Pulmonary artery endothelial cell (primary cell): ENCODE data around the gene FAM83D. TPM values are rescaled to one million over a fixed set of nuclear protein-coding genes. Genes with fewer than 3 reads are reported as not detected.
"Not testable (repeated sequence)": the region's sequence is repeated elsewhere in the genome, so short reads cannot be mapped to it uniquely, and the experiment has no call there.

Source experiments
- DNase-seq: peaks from one replicate; pipeline ENCODE4 v3.0.0-alpha.2; 2011; ENCODE audit warnings: low read depth, low spot score
- total RNA-seq: library from RNA; depleted of rRNA; stranded (reverse); fragments of >200 nt; gene quantifications from 2 replicates; pipeline ENCODE4 v1.2.3, GENCODE V29; 2014

FAM83D gene
- total RNA-seq, 1 donor from 2014 or later, result 19.3 TPM

DNA sequence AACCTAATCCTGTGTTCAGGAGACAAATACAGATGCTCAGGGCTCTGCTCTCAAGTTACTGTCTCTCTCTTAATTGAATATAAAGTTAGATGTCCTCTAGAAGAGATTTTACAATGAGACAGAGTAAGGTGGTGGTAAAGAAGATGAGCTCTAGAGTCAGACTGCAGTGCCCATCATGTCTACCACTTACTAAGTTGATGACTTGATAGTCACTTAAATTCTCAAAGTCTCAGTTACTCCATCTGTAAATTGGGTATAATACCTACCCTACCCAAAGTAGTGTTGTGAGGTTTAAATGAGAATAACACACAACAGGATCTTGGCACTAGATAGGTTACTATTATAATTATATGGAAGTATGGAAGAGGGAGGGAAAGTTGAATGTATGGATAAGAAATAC lies 37.5 kb downstream of the FAM83D start:
- DNase-seq, result no peak

DNA sequence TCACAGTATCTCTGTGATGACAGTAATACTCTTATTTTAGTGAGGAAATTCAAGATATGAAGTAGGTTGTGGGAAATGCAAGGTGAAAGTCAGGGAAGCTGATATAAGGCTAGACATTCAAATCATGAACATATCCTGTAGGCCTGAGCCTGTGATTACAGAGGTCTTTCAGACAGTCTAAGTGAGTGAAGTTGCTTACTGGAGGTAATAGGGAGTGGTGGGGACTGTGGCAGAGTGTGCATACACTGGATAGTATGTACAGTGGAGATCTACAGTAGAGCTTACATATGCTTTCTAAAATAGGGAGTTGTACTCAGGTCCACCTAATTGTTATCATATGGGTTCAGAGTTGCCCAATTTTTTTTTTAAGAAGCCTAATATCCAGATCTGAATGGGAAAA lies 39.0 kb downstream of the FAM83D start:
- no peak for DNase-seq

DNA sequence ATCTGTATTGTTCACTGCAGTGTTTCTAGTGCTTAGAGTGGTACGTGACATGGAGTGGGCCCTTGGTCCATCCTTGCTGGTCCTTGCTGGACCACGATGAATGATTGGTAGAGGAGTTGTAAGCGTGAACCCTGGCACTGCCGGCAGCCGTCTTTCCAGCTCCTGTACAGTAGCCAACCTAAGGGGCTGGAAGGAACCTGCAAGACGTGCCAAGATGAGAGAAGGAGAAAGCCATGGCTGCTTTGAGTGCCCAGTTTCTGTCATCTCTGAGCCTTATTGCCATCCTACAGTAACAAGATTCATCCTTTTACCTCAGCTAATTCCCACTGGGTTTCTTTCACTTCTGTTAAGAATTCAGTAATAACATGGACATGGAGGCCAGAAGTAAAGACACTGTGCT lies 41.9 kb downstream of the FAM83D start:
- no peak for DNase-seq

DNA sequence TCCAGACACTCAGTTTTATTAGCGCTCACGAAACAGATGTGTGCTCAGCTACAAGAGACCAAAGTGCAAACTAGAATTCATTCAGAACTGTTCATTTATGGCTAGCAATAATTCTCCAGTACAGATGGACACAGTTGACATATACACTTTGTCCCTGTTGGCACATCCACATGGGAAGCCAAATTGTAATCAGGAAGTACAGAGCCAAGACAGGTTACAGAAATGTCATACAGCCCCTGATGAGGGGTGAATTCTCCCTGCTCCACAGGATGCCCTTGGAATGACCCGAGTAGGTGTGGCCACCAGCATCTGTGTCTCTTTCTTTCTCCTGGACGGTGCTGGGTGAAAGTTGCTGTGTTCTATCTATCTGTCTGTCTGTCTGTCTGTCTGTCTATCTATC lies 43.5 kb downstream of the FAM83D start:
- no peak for DNase-seq

DNA sequence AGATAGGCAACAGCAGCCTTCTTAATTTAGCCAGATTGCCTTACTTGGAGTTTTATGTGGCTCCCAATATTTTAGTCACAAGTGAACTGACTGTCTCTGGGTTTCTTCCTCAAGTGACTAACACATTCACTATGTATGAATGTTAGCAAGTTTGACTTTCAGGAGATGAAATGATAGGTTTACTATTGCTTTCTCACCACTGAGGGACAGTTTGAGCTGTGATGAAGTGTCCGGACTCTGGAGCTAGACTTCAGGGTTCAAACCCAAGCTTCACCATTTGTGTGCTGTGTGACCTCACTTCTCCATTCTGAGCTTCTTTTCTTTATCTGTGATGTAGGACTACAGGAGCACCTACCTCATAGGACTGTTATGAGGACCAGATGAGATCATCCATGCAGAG lies 44.1 kb downstream of the FAM83D start:
- no peak for DNase-seq

DNA sequence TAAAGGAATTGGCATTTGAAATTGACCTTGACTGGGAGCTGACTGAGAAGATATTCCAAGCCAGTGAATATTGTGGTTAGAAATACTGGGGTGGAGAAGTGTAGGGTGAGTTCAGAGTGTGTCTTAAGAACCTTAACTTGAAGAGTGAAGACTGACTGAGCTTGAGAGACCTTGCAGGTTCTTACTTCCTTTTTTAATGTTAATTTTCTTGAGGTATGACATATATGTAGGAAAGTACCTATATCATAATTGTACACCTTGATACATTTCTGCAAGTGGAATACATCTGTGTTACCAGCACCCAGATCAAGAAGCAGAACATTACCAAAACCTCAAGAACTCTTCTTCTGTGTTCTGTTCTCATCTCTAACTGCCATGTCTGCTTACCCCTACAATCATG lies 46.9 kb downstream of the FAM83D start:
- DNase-seq, result no peak

DNA sequence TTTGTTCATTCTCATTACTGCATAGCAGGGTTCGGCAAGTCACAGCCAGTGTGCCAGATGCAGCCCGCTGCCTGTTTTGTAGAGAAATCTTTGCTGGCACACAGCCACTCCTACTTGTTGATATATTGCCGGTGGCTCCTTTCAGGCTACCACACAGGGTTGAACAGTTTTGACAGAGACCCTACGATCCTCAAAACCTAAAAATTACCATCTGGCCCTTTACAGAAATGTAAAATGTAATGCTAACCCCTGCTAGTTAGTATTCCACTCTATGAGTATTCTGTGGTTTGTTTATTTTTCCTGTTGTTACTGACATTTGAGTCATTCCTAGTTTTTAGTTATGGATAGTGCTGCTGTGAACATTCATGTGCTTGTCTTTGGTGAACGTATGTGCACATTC lies 47.4 kb downstream of the FAM83D start:
- no peak for DNase-seq

DNA sequence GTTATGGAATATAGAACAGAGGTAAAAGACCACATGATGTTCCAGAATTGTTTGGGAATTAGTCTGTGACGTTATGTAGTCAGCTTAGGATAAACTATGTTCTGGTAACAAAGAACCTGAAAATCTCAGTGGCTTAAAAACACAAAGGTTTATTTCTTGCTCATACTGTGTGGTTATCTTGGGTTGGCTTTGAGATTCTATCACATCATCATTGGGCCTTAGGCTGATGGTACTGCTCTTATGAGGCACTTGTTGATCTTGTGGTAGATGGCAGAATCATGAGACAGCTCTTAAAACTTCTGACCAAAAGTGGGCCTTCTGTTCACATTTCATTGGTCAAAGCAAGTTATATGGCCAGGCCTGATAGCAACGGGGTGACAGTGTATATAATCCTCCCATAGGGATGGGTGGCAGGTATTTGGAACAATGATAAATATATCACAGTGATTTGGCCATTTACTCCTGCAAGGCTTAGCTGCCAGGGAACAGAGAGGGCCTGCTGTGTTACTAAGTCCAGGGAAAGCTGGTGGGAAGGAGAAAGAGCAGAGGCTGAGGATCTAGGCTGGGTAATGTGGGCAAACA lies 49.4 kb downstream of the FAM83D start:
- DNase-seq, result no peak

DNA sequence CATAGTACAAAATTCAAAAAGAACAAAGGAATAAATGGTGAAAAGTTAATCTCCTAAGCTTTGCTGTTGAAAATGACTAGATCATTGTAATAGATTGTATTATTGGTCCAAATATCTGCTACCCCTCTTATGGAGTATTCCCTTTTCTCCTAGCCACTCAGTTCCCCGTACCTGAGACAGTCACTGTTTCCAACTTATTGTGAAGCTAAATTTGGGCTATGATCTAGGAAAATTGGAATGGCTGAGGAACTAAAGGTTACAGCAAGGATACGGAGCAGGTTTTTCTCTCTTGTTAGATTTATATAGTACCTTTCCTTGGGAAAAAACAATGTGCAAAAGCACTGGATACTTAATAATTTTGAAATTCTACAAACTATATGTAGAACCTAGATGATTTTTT lies 53.2 kb downstream of the FAM83D start:
- no peak for DNase-seq

DNA sequence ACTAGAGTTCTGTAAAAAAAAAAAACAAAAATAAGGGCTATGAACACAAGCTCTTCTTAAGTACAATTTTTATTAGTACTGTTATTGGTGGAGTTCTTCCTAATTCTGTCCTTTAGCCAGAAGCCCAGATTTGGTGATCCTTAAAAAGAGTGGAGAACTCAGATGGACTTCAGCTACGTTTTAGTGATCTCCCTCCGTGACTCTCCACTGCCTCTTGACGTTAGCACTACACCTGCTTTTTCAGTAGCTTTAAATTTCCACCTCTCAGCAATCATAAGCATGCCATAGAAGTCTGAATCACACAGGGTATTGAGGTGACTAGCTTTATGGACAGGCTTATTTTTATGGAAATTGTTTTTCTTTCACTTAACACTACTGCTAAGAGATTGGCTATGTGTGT lies 53.6 kb downstream of the FAM83D start:
- no peak for DNase-seq

DNA sequence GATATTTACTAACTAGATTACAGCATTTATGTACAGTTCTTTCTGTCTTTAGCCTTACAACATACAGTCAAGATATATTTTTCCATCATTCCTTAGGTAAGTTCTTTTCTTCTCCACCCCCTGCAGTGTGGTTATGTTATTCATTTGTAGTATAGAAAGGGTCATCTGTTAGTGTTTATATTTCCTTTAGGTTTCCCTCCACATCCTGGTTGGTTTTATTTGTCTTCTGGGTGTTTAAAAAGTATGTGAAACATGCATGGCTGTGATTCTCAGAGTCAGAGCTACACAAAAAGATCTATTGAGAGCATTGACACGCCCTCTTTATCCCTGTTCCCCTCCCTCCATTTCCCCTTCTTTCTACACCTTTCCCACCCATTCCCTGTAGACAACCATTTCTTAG lies 56.1 kb downstream of the FAM83D start:
- DNase-seq, result no peak

DNA sequence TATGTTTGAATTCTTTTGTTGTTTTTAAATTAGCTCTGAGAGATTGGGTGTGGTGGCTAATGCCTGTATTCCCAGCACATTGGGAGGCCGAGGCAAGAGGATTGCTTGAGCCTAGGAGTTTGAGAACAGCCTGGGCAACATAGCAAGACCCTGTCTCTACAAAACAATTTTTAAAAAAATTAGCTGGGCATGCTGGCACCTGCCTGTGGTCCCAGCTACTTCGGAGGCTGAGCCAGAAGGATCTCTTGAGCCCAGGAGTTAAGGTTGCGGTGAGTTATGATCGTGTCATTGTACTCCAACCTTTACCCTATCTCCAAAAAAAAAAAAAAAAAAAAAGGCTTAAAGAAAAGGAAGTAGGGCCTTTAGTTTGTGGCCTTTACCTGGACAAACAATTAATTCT lies 58.8 kb downstream of the FAM83D start:
- DNase-seq, result no peak

DNA sequence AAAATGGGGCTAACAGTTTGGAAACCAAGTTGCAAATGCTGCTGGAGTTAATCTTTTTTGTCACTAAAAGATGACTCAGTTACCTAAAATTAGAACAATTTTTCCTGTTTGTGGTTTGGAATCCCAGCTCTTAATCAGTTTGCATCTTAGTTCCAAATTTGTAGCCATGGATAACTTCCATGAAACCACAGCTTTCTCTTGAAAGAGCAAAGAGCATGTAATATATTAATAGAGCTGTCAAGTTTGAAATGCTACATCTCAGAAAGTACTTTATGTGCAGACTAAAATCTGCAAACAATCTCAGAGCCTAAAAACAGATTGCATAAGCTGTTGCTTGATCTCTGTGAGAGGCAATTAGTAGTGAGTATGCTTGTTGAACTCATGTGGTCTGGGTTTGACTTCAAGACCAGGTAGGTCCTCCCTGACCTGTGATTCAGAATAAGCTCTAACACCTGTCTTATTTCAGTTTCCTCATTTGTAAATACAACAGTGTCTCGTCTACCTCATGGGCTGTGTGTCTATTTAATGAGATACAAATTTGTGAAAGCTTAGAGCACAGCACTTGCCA lies 59.5 kb downstream of the FAM83D start:
- DNase-seq, result no peak

DNA sequence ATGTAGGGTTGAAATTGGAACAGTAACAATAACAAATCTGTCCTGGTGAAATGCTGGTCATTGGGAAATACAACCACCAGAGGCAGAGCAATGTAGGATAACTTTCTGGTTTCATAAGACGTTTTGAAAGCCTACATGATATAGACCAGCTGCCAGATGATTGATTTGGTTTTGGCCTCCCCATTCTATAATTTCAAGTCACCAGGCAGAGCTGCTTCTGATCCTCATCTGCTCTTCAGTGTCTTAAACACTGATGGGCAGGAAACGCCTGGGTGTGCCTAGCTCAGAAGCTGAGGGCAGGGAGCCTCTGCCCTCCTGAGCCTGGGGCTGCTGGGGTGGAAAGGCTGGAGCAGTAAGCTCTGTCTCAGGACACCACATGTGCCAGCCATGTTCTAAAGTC lies 60.4 kb downstream of the FAM83D start:
- no peak for DNase-seq

DNA sequence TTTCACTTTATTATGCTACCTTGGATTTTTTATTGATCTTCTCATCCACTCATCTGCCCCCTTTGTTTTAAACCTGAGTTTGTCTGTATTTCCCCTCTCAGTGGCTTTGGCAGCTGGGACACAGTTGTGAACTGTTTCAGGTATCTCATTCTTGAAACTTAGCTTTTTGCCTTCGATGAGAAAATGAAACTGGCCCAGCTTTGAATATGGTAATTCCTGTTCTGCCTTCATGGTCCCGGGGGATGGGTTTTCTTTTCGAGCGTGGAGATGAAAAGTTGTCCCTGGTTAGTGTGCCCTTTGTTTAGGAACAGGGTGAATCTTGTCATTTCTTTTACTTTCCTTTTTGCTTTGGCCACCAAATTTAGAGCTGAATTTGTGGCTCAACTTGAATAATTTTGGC lies 61.6 kb downstream of the FAM83D start:
- DNase-seq, result no peak

DNA sequence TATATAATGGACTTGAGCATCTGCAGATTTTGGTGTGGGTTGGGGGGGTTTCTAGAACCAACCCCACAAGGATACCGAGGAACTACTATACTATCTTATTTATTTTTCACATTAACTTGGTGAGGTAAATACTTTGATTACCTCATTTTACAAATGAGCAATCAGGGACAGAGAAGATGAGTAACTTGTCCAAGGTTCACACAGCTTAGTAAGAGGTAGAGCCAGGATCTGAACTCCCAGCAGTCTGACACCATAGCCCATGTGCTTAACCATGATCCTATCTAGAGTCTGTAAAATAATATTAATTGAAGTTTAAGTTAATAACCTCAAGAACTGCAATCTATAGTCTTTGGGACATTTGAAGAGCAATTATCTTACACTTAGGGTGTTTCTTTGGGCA lies 64.5 kb downstream of the FAM83D start:
- DNase-seq, result no peak

DNA sequence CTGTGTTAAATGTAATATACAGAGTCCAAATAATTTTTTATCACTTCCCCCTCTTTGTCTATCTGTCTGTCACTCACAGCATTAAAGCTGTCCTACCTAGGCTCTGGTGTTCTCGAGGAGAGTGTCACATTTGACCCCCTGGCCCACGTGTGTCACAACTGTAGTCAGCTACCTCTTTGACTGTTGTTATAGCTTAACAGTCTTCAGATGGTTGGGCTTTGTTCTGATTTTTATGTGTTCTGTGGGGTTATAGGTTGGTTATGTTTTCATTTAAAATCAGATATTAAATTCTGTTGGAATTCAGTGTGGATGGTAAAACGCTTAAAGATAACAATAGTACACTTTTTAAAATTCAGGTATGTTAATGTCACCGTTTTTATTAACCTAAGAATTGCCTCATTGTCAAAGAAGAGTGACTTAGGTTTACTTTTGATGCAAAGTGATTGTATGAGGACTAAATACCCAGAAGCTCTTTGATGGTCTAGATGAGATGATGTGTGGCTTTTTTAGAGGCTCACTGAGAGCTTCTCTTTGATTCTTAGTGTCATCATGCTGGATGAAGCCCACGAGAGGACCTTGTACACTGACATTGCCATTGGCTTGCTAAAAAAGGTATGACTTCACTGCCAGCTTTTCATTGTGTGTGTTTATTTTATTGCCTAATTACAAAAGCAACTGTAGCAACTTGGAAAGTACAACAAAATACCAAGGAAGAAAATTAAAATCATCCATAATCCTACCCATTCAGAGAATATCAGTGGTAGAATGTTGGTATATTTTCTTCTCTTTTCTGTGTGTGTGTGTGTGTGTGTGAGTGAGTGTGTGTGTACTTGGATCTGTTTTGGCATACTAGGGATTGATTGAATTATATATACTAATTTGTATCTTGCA lies 65.8 kb downstream of the FAM83D start:
- DNase-seq, result no peak

DNA sequence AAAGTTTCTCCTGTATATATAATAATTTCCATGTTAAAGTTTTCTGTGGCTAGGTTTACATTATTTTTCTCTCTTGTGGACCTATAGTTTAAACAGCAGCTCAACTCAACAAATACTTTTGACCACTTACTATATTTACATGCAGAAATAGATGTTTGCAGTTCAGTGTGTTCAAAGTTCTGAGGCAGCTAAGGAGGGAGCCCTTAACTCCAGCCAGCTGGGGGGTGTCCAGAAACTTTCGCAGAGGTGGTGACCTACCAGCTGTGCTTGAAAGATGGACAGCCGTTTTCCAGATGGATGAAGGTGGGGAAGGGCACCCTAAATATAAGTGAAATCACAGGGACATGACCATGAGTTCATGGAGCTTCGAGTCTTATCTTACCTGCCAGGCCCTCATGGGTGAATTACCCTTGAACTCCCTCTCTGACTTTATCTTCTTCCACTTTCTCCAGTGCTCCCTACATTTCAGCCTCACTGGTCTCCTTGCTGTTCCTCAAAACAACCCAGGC lies 69.4 kb downstream of the FAM83D start:
- DNase-seq, result no peak

DNA sequence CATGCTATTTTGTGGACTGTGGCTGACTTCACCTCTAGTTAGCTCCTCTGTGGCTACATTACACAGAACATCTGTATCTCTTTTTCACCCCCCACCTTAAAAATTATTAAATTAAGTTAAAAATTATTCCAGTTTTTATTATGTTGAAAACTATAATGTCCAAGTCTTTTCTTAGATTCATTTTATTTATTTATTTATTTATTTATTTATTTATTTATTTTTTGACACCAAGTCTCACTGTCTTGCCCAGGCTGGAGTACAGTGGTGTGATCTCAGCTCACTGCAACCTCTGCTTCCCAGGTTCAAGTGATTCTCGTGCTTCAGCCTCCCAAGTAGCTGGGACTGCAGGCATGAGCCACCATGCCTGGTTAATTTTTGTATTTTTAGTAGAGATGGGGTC lies 70.6 kb downstream of the FAM83D start:
- not testable (repeated sequence) for DNase-seq

DNA sequence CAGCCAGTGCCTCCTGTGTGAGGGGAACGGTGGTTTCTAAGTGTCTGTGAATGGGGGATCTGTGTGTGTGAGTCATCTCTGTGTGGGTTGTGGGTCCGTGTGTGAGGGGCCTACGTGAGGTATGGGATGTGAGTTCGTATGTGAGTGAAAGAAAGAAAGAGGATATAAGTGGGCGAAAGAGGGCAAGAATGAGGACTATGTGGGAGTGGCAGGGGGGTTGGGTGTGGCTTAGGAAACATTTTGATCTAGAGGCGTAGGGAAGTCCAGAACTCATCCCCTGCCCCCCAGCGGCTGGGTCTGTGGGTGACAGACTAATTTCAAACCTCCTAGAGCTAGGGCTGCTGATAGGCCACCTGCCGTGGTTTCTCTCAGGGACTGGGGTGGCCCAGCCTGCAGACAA lies 71.4 kb downstream of the FAM83D start:
- DNase-seq, result no peak

DNA sequence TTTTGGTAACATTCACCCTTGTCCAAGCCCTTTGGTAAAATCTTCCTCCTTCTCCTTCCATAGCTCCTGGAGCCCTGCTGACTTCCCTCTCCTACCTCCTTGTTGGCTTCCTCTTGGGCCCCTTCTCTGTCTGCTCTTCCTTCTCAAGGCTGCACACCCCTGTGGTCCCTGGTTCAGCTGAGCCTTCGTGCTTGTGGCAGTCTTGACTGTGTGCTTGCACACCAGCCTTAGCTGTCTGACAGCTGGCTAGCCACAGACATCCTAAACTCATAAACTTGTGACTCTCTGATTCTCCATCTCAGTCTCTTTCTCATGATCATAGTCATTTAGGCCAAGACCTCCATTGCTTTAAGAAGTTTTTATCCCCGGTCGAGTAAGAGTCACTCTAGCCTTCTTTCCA lies 73.0 kb downstream of the FAM83D start:
- no peak for DNase-seq

DNA sequence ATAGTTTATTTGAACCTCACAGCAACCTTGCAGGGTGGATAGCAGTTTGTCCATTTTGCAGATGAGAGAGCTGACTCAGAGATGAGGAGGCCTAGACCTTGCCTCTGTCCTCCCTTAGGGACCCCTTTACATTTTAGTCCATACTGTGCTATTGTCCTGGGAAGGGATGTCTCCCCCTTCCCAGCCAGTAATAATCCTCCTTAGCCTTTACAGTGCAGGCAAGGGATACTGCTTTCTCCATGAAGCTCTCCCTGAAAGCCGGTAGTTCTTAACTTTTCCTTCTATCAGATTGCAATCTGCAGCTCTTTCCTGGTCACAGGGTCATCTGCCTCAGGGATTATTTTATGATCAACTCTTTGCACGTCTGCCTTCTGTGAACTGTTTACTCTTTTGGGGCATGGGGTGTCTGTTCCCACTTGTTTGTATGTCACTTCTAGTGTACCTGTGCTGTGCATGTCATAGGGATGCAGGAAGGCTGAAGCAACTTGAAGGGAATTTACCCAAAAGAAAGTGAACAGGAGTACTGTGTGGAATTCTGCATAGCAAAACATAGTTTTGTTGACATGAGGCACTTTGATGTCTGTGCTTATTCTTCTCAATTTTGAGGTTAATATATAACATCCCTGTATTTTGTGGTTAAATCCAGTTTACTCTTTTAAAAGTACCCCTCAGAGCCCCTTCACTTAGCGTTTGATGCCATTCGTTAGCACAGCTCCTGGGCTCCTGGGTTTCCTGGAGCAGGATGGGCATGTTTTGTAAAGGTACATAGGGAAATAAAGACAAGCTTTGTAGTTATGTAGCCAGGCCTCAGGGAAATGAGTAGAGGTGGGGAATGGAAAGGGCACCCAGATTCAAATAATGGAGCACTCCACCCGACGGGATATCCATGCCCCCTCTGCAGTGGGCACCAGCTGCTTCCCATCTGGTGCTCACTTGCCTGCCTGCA lies 74.0 kb downstream of the FAM83D start:
- DNase-seq, result no peak
